Inferior parietal cortex (tissue), 1 donor: ENCODE measurements around the gene SIGLEC7.
"Not testable (repeated sequence)": the region's sequence is repeated elsewhere in the genome, so short reads cannot be mapped to it uniquely, and the experiment has no call there.

Experiments
- DNase-seq: peaks from one replicate; pipeline ENCODE4 v3.0.0-alpha.2; 2016; ENCODE audit errors: extremely low spot score

The SIGLEC7 gene

GRCh38 chr19:51138549-51138979, 3.5 kb upstream of the SIGLEC7 start:
- DNase-seq = no peak

GRCh38 chr19:51139299-51140014, 2.6 kb upstream of the SIGLEC7 start:
- no peak for DNase-seq

GRCh38 chr19:51140441-51140840, 1.7 kb upstream of the SIGLEC7 start:
- DNase-seq = no peak

GRCh38 chr19:51141181-51141580, 920 bp upstream of the SIGLEC7 start:
- DNase-seq = no peak

- not testable (repeated sequence) for DNase-seq
Measured at GRCh38 chr19:51142809-51143475, 841 bp downstream of the SIGLEC7 start.

- no peak for DNase-seq
Measured at GRCh38 chr19:51143486-51143885, 1.4 kb downstream of the SIGLEC7 start.

GRCh38 chr19:51144482-51145045, 2.5 kb downstream of the SIGLEC7 start:
- DNase-seq = no peak

- DNase-seq = no peak
Measured at GRCh38 chr19:51145916-51146493, 3.9 kb downstream of the SIGLEC7 start.

- no peak for DNase-seq
Measured at GRCh38 chr19:51146751-51147150, 4.7 kb downstream of the SIGLEC7 start.

- no peak for DNase-seq
Measured at GRCh38 chr19:51147663-51148062, 5.6 kb downstream of the SIGLEC7 start.

GRCh38 chr19:51148580-51148979, 6.5 kb downstream of the SIGLEC7 start:
- DNase-seq = no peak

GRCh38 chr19:51150627-51151026, 8.5 kb downstream of the SIGLEC7 start:
- DNase-seq = no peak

GRCh38 chr19:51156710-51157109, 14.6 kb downstream of the SIGLEC7 start:
- DNase-seq = no peak

GRCh38 chr19:51157265-51157664, 15.2 kb downstream of the SIGLEC7 start:
- no peak for DNase-seq

GRCh38 chr19:51158474-51159129, 16.5 kb downstream of the SIGLEC7 start:
- DNase-seq = peak; percentile 34

- DNase-seq = no peak
Measured at GRCh38 chr19:51159656-51160055, 17.6 kb downstream of the SIGLEC7 start.

GRCh38 chr19:51161266-51161665, 19.2 kb downstream of the SIGLEC7 start:
- no peak for DNase-seq

- DNase-seq = no peak
Measured at GRCh38 chr19:51161867-51162496, 19.9 kb downstream of the SIGLEC7 start.

- DNase-seq = no peak
Measured at GRCh38 chr19:51163257-51163656, 21.2 kb downstream of the SIGLEC7 start.

- no peak for DNase-seq
Measured at GRCh38 chr19:51164215-51164614, 22.1 kb downstream of the SIGLEC7 start.

- no peak for DNase-seq
Measured at GRCh38 chr19:51166846-51167490, 24.9 kb downstream of the SIGLEC7 start.
